ENCODE results near the gene LTC4S.
"Not testable (repeated sequence)": the region's sequence is repeated elsewhere in the genome, so short reads cannot be mapped to it uniquely, and the experiment has no call there.

LTC4S gene

DNA sequence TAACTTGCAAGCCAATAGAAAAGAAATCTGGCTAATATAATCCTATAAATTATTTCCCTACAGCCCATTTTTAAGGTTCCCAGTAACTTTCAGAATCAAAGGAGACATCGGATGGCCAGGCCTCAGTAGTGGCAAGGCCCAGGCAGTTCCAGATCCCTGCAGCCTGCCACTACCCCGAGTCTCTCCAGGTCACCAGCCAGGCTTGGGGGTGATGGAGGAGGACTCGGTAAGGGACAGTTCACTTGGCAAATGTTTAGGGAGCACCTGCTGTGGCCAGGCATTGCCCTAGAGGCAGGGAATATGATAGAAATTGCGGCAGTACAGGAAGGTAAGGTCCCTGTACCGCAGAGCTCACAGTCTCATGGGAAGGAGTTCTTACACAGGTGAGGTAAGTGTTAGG, 15.2 kb upstream of the LTC4S start:
- Histone ChIP-seq H3K27me3 (ENCODE audit: control insufficient read depth in 5 of 5, insufficient read depth in 4 of 5, low read length in 5 of 5) (no peaks in the 10 kb centered on the region), H3K4me1 (ENCODE audit: control insufficient read depth in 5 of 5, insufficient read depth in 5 of 5, low read length in 5 of 5) (peaks cover 0 to 36% (median 16%) of the 10 kb centered on the region in 5 donors), H3K36me3 (ENCODE audit: control insufficient read depth in 5 of 5, insufficient read depth in 5 of 5, low read length in 5 of 5) (peaks cover 0 to 53% (median 51%) of the 10 kb centered on the region in 5 donors), H3K9me3 (ENCODE audit: control insufficient read depth in 5 of 5, low read length in 5 of 5) (no peaks in the 10 kb centered on the region), H3K4me3 (ENCODE audit: low read depth in 1 of 5, low read length in 5 of 5) (no peak overlapping the region), H3K27ac (ENCODE audit: low read depth, low read length) (no peak overlapping the region), H3K9ac (ENCODE audit: low read length in 5 of 5) (no peak overlapping the region)

GRCh38 chr5:179779826-179780225, 14.0 kb upstream of the LTC4S start:
- H3K9me3 ChIP-seq (ENCODE audit: control insufficient read depth in 5 of 5, low read length in 5 of 5): no peaks in the 10 kb centered on the region
- peaks cover 0 to 36% (median 16%) of the 10 kb centered on the region in 5 donors for H3K4me1 ChIP-seq (ENCODE audit: control insufficient read depth in 5 of 5, insufficient read depth in 5 of 5, low read length in 5 of 5)
- H3K9ac ChIP-seq (ENCODE audit: low read length in 5 of 5): no peak overlapping the region
- H3K27ac ChIP-seq (ENCODE audit: low read depth, low read length): no peak overlapping the region
- H3K36me3 ChIP-seq (ENCODE audit: control insufficient read depth in 5 of 5, insufficient read depth in 5 of 5, low read length in 5 of 5): peaks cover 0 to 41% (median 38%) of the 10 kb centered on the region in 5 donors
- no peaks in the 10 kb centered on the region for H3K27me3 ChIP-seq (ENCODE audit: control insufficient read depth in 5 of 5, insufficient read depth in 4 of 5, low read length in 5 of 5)
- no peak overlapping the region for H3K4me3 ChIP-seq (ENCODE audit: low read depth in 1 of 5, low read length in 5 of 5)

- H3K9ac ChIP-seq (ENCODE audit: low read length in 5 of 5): no peak overlapping the region
- no peaks in the 10 kb centered on the region for H3K27me3 ChIP-seq (ENCODE audit: control insufficient read depth in 5 of 5, insufficient read depth in 4 of 5, low read length in 5 of 5)
- H3K27ac ChIP-seq (ENCODE audit: low read depth, low read length): no peak overlapping the region
- no peaks in the 10 kb centered on the region for H3K9me3 ChIP-seq (ENCODE audit: control insufficient read depth in 5 of 5, low read length in 5 of 5)
- H3K36me3 ChIP-seq (ENCODE audit: control insufficient read depth in 5 of 5, insufficient read depth in 5 of 5, low read length in 5 of 5): peaks cover 0 to 37% (median 34%) of the 10 kb centered on the region in 5 donors
- H3K4me1 ChIP-seq (ENCODE audit: control insufficient read depth in 5 of 5, insufficient read depth in 5 of 5, low read length in 5 of 5): peaks cover 0 to 36% (median 16%) of the 10 kb centered on the region in 5 donors
- no peak overlapping the region for H3K4me3 ChIP-seq (ENCODE audit: low read depth in 1 of 5, low read length in 5 of 5)
Measured at GRCh38 chr5:179780362-179780761, 13.4 kb upstream of the LTC4S start.

GRCh38 chr5:179781846-179782245, 11.9 kb upstream of the LTC4S start:
- H3K9me3 ChIP-seq (ENCODE audit: control insufficient read depth in 5 of 5, low read length in 5 of 5): no peaks in the 10 kb centered on the region
- H3K9ac ChIP-seq (ENCODE audit: low read length in 5 of 5): no peak overlapping the region
- no peak overlapping the region for H3K27ac ChIP-seq (ENCODE audit: low read depth, low read length)
- H3K4me3 ChIP-seq (ENCODE audit: low read depth in 1 of 5, low read length in 5 of 5): no peak overlapping the region
- H3K27me3 ChIP-seq (ENCODE audit: control insufficient read depth in 5 of 5, insufficient read depth in 4 of 5, low read length in 5 of 5): no peaks in the 10 kb centered on the region
- peaks cover 0 to 24% (median 22%) of the 10 kb centered on the region in 5 donors for H3K36me3 ChIP-seq (ENCODE audit: control insufficient read depth in 5 of 5, insufficient read depth in 5 of 5, low read length in 5 of 5)
- H3K4me1 ChIP-seq (ENCODE audit: control insufficient read depth in 5 of 5, insufficient read depth in 5 of 5, low read length in 5 of 5): peaks cover 0 to 26% (median 13%) of the 10 kb centered on the region in 5 donors

GRCh38 chr5:179783128-179783527, 10.7 kb upstream of the LTC4S start:
- peaks cover 0 to 19% (median 13%) of the 10 kb centered on the region in 5 donors for H3K4me1 ChIP-seq (ENCODE audit: control insufficient read depth in 5 of 5, insufficient read depth in 5 of 5, low read length in 5 of 5)
- no peaks in the 10 kb centered on the region for H3K27me3 ChIP-seq (ENCODE audit: control insufficient read depth in 5 of 5, insufficient read depth in 4 of 5, low read length in 5 of 5)
- peaks cover 0 to 17% (median 12%) of the 10 kb centered on the region in 5 donors for H3K36me3 ChIP-seq (ENCODE audit: control insufficient read depth in 5 of 5, insufficient read depth in 5 of 5, low read length in 5 of 5)
- no peak overlapping the region for H3K9ac ChIP-seq (ENCODE audit: low read length in 5 of 5)
- H3K9me3 ChIP-seq (ENCODE audit: control insufficient read depth in 5 of 5, low read length in 5 of 5): no peaks in the 10 kb centered on the region
- H3K4me3 ChIP-seq (ENCODE audit: low read depth in 1 of 5, low read length in 5 of 5): no peak overlapping the region
- H3K27ac ChIP-seq (ENCODE audit: low read depth, low read length): no peak overlapping the region

DNA sequence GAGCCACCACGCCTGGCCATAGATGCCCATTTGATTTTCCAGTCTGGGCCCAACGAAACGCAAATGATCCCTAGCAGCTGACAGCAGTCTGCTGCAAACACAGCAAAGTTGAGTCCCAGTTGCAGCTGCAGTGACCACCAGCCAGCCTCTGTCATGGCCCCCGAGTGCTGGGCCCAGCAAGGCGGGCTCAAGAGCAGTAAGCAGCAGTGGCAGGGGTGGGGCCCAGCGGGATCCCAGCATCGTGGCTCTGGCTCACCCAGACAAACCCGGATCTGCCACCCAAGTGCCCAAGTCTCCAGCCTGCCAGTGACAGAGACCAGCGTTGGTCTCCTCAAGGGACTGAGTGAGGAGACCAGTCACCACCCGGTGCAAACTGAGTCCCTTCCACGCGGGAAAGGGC, 6.9 kb upstream of the LTC4S start:
- H3K9me3 ChIP-seq (ENCODE audit: control insufficient read depth in 5 of 5, low read length in 5 of 5): no peaks in the 10 kb centered on the region
- no peaks in the 10 kb centered on the region for H3K27me3 ChIP-seq (ENCODE audit: control insufficient read depth in 5 of 5, insufficient read depth in 4 of 5, low read length in 5 of 5)
- no peak overlapping the region for H3K4me3 ChIP-seq (ENCODE audit: low read depth in 1 of 5, low read length in 5 of 5)
- H3K27ac ChIP-seq (ENCODE audit: low read depth, low read length): no peak overlapping the region
- H3K36me3 ChIP-seq (ENCODE audit: control insufficient read depth in 5 of 5, insufficient read depth in 5 of 5, low read length in 5 of 5): no peaks in the 10 kb centered on the region
- H3K4me1 ChIP-seq (ENCODE audit: control insufficient read depth in 5 of 5, insufficient read depth in 5 of 5, low read length in 5 of 5): peaks cover 0 to 9% (median 4%) of the 10 kb centered on the region in 5 donors
- no peak overlapping the region for H3K9ac ChIP-seq (ENCODE audit: low read length in 5 of 5)

- Histone ChIP-seq H3K9me3 (ENCODE audit: control insufficient read depth in 5 of 5, low read length in 5 of 5) (no peaks in the 10 kb centered on the region), H3K27me3 (ENCODE audit: control insufficient read depth in 5 of 5, insufficient read depth in 4 of 5, low read length in 5 of 5) (no peaks in the 10 kb centered on the region), H3K4me1 (ENCODE audit: control insufficient read depth in 5 of 5, insufficient read depth in 5 of 5, low read length in 5 of 5) (peaks cover under 1 to 23% (median 14%) of the 10 kb centered on the region in 5 donors), H3K9ac (ENCODE audit: low read length in 5 of 5) (no peak overlapping the region), H3K4me3 (ENCODE audit: low read depth in 1 of 5, low read length in 5 of 5) (no peak overlapping the region), H3K27ac (ENCODE audit: low read depth, low read length) (no peak overlapping the region), H3K36me3 (ENCODE audit: control insufficient read depth in 5 of 5, insufficient read depth in 5 of 5, low read length in 5 of 5) (no peaks in the 10 kb centered on the region)
Measured at GRCh38 chr5:179788193-179788854, 5.5 kb upstream of the LTC4S start.

DNA sequence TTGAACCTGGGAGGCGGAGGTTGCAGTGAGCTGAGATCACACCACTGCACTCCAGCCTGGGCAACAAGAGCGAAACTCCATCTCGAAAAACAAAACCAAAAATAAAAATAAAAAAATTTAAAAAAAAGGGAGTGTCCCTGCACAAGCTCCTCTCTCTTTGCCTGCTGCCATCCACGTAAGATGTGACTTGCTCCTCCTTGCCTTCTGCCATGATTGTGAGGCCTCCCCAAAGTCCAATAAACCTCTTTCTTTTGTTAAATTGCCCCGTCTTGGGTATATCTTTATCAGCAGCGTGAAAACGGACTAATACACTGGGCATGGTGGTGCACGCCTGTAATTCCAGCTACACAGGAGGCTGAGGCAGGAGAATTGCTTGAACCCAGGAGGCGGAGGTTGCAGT, 4.5 kb upstream of the LTC4S start:
- peaks cover 4 to 32% (median 24%) of the 10 kb centered on the region in 5 donors for H3K4me1 ChIP-seq (ENCODE audit: control insufficient read depth in 5 of 5, insufficient read depth in 5 of 5, low read length in 5 of 5)
- H3K9ac ChIP-seq (ENCODE audit: low read length in 5 of 5); H3K9me3 ChIP-seq (ENCODE audit: control insufficient read depth in 5 of 5, low read length in 5 of 5); H3K36me3 ChIP-seq (ENCODE audit: control insufficient read depth in 5 of 5, insufficient read depth in 5 of 5, low read length in 5 of 5); H3K4me3 ChIP-seq (ENCODE audit: low read depth in 1 of 5, low read length in 5 of 5); H3K27me3 ChIP-seq (ENCODE audit: control insufficient read depth in 5 of 5, insufficient read depth in 4 of 5, low read length in 5 of 5); H3K27ac ChIP-seq (ENCODE audit: low read depth, low read length): not testable (repeated sequence)

DNA sequence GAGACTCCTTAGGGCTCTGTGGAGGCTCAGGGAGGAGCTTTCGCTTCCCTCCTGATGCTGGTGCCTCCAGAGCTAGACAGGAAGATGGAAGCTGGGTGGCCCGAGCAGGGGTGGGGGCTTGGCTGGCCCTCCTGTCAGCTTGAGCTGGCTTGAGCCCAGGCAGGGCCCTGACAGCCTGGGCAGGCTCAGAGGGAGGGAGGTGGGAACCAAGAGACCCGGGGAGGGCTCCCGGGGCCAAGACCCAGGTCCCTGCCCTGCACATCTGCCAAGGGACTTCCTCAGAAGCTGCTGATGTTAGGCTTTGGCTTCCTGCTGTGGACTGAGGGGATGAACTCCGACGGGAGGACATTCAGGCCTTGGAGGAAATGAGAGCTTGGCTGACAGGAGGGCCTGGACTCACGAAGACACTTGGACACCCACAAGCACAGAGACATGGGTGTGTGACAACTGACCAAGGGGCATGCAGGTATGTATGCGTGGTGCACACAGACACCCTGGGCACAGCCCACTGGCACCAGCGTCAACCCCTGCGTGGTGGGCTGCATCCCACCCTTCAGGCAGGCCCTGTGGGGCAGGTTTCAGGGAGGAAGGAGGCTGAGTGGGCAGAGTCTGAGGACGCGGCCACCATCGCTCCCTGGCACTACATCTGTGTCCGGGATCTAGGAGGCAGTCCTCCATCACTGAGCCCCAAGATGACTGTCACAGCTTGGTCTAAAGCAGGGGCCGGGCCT, 1.7 kb upstream of the LTC4S start:
- Histone ChIP-seq H3K4me3 (ENCODE audit: low read depth in 1 of 5, low read length in 5 of 5) (no peak overlapping the region), H3K9me3 (ENCODE audit: control insufficient read depth in 5 of 5, low read length in 5 of 5) (no peaks in the 10 kb centered on the region), H3K27ac (ENCODE audit: low read depth, low read length) (peak overlapping the region; percentile 76), H3K4me1 (ENCODE audit: control insufficient read depth in 5 of 5, insufficient read depth in 5 of 5, low read length in 5 of 5) (peaks cover 4 to 53% (median 47%) of the 10 kb centered on the region in 5 donors), H3K36me3 (ENCODE audit: control insufficient read depth in 5 of 5, insufficient read depth in 5 of 5, low read length in 5 of 5) (peaks cover 0 to 2% (median under 1%) of the 10 kb centered on the region in 5 donors), H3K9ac (ENCODE audit: low read length in 5 of 5) (peak overlapping the region in 1 of 5 donors; percentile 28), H3K27me3 (ENCODE audit: control insufficient read depth in 5 of 5, insufficient read depth in 4 of 5, low read length in 5 of 5) (no peaks in the 10 kb centered on the region)
